ENCODE results near the gene ROBO1.

DNA sequence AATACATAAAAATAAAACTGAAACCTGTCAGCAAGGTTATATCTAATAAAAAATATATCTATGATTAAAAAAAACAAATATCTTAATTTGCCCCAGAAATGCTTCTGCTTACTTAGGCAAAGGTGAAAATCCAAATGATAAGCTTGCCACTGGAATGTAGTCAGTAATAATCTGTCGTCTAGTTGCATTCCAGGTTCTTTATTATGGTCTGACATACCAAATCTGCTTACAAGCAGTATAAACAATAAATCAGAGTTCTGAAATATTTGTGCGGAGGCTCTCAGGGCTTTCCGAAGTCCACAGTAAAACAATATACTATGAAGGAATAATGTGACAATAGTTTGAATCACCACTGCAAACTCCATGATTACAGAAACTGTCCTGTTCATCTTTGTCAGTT, 1133.5 kb downstream of the ROBO1 start:
- TF ChIP-seq, protein P1, sequence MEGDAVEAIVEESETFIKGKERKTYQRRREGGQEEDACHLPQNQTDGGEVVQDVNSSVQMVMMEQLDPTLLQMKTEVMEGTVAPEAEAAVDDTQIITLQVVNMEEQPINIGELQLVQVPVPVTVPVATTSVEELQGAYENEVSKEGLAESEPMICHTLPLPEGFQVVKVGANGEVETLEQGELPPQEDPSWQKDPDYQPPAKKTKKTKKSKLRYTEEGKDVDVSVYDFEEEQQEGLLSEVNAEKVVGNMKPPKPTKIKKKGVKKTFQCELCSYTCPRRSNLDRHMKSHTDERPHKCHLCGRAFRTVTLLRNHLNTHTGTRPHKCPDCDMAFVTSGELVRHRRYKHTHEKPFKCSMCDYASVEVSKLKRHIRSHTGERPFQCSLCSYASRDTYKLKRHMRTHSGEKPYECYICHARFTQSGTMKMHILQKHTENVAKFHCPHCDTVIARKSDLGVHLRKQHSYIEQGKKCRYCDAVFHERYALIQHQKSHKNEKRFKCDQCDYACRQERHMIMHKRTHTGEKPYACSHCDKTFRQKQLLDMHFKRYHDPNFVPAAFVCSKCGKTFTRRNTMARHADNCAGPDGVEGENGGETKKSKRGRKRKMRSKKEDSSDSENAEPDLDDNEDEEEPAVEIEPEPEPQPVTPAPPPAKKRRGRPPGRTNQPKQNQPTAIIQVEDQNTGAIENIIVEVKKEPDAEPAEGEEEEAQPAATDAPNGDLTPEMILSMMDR (IDR thresholded peaks at IDR 0.05) = no peak
- no peak for TF ChIP-seq POLR2A (IDR thresholded peaks at IDR 0.05)

Measured in thyroid gland (tissue), 4 donors.